ENCODE results near the gene GPS2.

DNA sequence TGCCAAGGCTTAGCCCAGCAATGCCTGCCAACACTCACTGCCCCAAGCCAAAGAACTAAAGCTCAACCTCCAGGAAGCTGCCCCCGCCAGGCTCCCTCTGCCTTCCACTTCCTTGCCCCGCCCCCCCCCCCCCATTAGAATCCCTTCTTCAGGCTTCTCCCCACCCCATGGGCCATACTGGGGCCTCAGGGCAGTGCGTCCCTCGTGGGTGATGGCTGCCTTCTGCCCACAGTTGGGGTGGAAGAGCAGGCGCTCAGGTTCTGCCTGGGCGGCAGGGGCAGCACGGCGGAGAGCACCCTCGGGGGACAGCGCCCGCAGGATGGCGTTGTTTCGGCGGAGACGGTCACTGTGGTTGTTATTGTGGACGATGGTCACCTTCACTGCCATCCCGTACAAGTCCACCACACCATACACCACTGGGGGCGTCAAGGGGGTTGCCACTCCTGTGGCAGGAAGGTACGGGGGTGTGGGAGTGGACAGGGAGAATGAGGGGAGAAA lies 9.9 kb upstream of the GPS2 start:
- no peak for TF ChIP-seq ZBTB1 (tag by site-specific recombination; IDR thresholded peaks at IDR 0.05)
- TF ChIP-seq, protein P1, sequence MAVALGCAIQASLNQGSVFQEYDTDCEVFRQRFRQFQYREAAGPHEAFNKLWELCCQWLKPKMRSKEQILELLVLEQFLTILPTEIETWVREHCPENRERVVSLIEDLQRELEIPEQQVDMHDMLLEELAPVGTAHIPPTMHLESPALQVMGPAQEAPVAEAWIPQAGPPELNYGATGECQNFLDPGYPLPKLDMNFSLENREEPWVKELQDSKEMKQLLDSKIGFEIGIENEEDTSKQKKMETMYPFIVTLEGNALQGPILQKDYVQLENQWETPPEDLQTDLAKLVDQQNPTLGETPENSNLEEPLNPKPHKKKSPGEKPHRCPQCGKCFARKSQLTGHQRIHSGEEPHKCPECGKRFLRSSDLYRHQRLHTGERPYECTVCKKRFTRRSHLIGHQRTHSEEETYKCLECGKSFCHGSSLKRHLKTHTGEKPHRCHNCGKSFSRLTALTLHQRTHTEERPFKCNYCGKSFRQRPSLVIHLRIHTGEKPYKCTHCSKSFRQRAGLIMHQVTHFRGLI (tag by site-specific recombination; IDR thresholded peaks at IDR 0.05) = no peak

All from HEK293 (cell line).